HUES64 (cell line): ENCODE results near the gene CD9.
"Not testable (repeated sequence)": the region's sequence is repeated elsewhere in the genome, so short reads cannot be mapped to it uniquely, and the experiment has no call there.

Experiments
- H3K27ac ChIP-seq: 2 replicates; pipeline ENCODE4 v1.7.0; 2013; ENCODE audit warnings: low read depth, low read length, inconsistent platforms
- H3K27me3 ChIP-seq: 2 replicates; pipeline ENCODE4 v1.6.1; 2013; ENCODE audit warnings: mild to moderate bottlenecking, low read length; ENCODE audit not compliant: insufficient read depth
- H3K36me3 ChIP-seq: 2 replicates; pipeline ENCODE4 v1.6.1; 2013; ENCODE audit warnings: mild to moderate bottlenecking, low read length; ENCODE audit not compliant: insufficient read depth
- H3K4me1 ChIP-seq: 2 replicates; pipeline ENCODE4 v1.6.1; 2013; ENCODE audit warnings: mild to moderate bottlenecking, low read length, moderate library complexity; ENCODE audit not compliant: insufficient read depth
- H3K4me3 ChIP-seq: 2 replicates; pipeline ENCODE4 v1.5.1; 2013; ENCODE audit warnings: mild to moderate bottlenecking, low read length, moderate library complexity
- H3K9ac ChIP-seq: 2 replicates; pipeline ENCODE4 v1.6.1; 2013; ENCODE audit warnings: mild to moderate bottlenecking, low read depth, low read length
- H3K9me3 ChIP-seq: 2 replicates; pipeline ENCODE4 v1.6.1; 2013; ENCODE audit warnings: low read depth, low read length; ENCODE audit not compliant: insufficient read depth
- WGBS: fragments of 150-250, 120-280 bp; methylation state at CpG from one replicate; pipeline ENCODE4 v1.1.7; 2013; ENCODE audit warnings: missing lambda C conversion rate; 5-methylcytosine and 5-hydroxymethylcytosine counted together

Gene CD9

DNA sequence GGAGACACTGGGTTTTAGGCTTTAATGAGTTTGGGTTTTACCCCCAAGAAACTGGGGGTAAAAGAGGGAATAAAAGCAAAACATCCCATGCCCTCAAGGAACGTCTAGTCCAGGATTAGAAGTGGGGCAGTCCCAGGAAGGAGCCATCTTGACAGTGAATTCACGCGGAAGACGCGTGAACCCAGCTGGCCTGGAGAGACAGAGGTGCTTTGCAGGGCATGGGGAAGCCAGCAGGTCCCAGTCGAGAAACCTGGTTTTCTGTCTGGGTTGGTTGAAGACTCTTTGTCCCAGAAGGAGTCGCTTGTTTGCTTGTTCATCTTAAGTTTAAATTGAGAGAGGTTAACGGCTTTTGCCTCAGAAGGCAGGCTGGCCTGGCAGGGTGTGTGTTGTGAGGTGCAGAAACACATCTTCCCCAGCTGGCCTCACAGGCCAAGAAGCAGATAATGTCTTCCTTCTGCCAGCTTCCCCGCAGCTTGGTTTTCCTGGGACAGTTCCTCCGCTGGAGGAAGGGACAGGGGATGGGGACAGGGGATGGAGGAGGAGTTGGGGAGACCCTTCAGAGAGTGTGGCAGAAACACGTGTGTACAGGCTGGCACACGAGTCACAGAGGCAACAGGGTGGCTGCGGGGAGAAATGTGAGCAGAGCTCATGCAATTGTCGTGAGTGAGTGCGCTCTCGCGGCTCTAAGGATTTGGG, 18.5 kb upstream of the CD9 start:
- H3K4me1 ChIP-seq = peaks cover 14% of the 10 kb centered on the region; the same call in 1 of the 2 replicates
- 0 out of 2 replicates have a peak, but pooled peaks cover 6% of the 10 kb centered on the region for H3K9me3 ChIP-seq
- no peaks in the 10 kb centered on the region for H3K36me3 ChIP-seq
- H3K27ac ChIP-seq = no peak overlapping the region
- no peaks in the 10 kb centered on the region for H3K27me3 ChIP-seq
- WGBS = 86% methylated on average over 17 of the region's 17 CpGs
- no peak overlapping the region for H3K4me3 ChIP-seq
- H3K9ac ChIP-seq = no peak overlapping the region

DNA sequence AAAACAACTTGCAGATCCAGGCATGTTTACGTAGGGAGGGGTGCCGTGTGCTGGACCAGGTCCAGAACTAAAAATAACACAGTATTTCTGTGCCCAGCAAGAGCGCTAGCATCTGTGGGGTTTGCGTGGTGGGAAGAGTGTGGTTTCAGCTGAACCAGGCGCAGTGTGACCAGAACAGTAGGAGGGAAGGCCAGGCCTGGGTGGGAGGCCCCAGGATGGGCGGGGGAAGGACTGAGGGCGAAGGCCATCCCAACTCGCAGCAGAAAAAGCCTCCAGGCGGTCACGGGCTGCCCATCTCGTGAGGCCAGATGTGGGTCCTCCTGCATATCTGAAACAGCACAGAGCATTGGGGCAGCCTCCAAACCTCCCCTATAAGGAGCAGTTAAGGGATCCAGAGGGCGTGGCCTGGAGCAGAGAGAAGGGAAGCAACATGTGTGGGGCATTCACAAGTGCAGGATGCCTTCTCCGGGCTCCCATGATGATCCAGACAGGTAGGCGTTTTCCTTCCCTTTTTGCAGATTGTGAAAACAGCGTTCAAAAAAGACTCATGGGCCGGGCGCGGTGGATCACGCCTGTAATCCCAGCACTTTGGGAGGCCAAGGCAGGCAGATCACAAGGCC, 17.8 kb upstream of the CD9 start:
- Histone ChIP-seq H3K9ac (no peak overlapping the region), H3K36me3 (no peaks in the 10 kb centered on the region), H3K27me3 (no peaks in the 10 kb centered on the region), H3K4me1 (peaks cover 14% of the 10 kb centered on the region; the same call in 1 of the 2 replicates), H3K27ac (no peak overlapping the region), H3K4me3 (no peak overlapping the region), H3K9me3 (0 out of 2 replicates have a peak, but pooled peaks cover 6% of the 10 kb centered on the region)
- WGBS = 87% methylated on average over 19 of the region's 19 CpGs

DNA sequence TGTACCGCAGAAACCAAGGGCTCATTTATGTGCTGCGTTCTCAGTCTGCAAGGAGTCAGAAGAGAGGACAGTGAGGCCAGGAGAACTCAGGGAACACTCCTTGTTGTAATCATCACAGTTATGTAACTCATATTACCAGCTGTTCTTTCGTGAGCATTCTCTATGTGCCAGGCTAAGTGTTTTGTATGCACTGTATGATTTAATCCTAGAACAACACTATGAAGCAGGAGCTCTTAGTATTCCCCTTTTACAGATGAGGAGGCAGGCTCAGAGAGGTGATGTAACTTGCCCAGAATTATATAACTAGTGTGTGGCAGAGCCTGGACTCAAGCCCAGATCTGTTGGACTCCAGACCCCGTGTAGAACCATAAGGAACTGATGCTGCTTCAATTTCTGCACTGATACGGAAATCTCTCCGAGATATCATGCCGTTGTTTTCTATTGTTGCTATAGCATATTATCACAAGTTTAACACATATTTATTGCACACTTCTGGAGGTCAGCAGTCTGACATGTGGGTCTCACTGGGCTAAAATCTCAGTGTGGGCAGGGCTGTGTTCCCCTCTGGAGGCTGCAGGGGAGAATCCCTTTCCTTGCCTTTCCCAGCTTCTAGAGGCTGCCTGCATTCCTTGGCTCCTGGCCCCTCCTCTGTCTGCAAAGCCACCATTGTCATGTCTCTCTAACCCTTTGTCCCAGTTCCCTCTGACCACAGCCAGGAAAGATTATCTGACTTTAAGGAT, 16.3 kb upstream of the CD9 start:
- no peak overlapping the region for H3K27ac ChIP-seq
- H3K4me3 ChIP-seq = no peak overlapping the region
- no peak overlapping the region for H3K9ac ChIP-seq
- H3K4me1 ChIP-seq = peaks cover 14% of the 10 kb centered on the region; the same call in 1 of the 2 replicates
- H3K36me3 ChIP-seq = no peaks in the 10 kb centered on the region
- no peaks in the 10 kb centered on the region for H3K27me3 ChIP-seq
- H3K9me3 ChIP-seq = 0 out of 2 replicates have a peak, but pooled peaks cover 6% of the 10 kb centered on the region
- 97% methylated on average over 7 of the region's 7 CpGs for WGBS

DNA sequence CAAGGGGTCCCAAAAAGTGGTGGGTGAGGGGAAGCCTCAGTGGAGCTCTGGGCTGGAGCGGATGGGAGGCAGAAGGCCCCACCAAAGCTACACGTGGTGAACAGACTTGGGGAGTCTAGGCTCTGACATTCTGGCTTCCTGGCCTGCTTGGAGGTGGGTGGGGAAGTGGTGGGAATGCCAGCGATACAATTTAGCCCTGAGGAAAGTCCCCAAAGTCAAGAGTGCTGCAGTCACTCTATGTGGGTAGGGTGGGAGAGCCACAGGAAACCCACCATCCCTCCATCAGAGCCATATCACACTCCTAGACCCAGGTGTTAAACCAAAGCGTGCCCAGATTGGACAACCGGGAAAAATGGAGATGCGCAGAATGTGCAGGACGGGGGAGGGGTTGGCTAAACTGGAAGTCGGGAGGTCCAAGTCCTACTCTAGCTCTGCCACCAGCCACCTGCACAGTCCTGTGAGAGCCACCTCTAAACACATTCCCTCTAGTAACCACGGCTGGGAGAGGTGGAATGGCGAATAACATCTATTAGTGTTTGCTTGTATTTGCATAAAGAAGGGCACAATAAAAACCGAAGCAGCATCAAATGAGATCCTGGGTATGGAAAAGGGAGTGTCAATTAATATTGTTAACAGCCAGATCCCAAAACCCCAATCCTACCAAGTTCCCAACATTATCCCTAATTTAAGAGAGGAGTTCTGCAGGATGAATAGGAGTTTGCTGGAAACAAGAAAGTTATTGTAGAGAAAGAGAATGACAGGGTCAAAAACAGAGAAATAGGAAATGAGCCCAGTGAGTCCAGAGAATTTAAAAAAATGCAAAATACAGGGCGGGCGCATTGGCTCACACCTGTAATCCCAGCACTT, 14.0 kb upstream of the CD9 start:
- 93% methylated on average over 12 of the region's 13 CpGs for WGBS

DNA sequence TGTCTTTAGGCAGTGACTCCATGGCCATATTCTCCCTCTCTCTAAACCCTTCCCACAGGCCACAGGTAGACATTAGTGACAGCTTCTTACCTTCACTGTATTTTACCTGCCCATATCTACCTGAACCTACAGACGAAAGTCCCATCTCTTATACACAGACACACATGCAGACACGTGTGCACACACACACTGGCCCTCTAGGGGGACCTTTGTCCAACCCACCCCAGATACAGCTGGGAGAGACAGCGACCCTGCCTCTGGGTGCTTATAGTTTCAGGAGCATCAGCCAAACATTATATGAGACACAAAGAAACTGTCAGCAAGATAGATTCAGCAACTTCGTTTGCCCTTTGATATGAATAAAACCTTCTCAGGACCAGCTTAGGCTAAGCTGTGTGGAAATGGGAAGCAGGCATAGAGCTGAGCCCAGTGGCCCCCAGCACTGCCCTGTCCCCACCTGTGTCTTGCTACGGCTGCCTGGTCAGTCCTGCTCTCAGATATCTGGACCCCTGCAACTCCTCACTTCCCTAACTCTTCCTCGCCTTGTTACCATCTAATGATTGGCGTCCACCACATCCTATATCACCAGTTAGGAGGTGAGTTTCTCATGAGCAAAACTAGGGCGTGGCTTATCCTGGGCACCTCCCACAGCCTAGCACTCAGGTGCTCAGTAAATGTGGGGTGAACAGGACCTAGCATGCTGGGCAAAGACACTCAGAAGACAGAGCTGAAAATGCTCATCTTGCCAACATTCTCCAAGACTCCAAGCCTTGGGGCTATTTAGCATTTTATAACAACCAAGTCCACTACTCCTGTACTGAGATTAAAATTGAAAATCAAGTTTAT, 12.0 kb upstream of the CD9 start:
- no peaks in the 10 kb centered on the region for H3K27me3 ChIP-seq
- 0 out of 2 replicates have a peak, but pooled peaks cover 6% of the 10 kb centered on the region for H3K9me3 ChIP-seq
- 0 out of 2 replicates have a peak, but pooled peaks cover under 1% of the 10 kb centered on the region for H3K4me1 ChIP-seq
- no peaks in the 10 kb centered on the region for H3K36me3 ChIP-seq
- H3K27ac ChIP-seq = no peak overlapping the region
- H3K9ac ChIP-seq = no peak overlapping the region
- H3K4me3 ChIP-seq = no peak overlapping the region
- 89% methylated on average over 8 of the region's 8 CpGs for whole genome bisulfite sequencing

More for the DNA sequence above, 14.0 kb upstream of the CD9 start:
- H3K9ac ChIP-seq = no peak overlapping the region
- no peaks in the 10 kb centered on the region for H3K27me3 ChIP-seq
- H3K9me3 ChIP-seq = 0 out of 2 replicates have a peak, but pooled peaks cover 6% of the 10 kb centered on the region
- no peaks in the 10 kb centered on the region for H3K36me3 ChIP-seq
- no peak overlapping the region for H3K4me3 ChIP-seq
- no peak overlapping the region for H3K27ac ChIP-seq
- 0 out of 2 replicates have a peak, but pooled peaks cover 3% of the 10 kb centered on the region for H3K4me1 ChIP-seq

DNA sequence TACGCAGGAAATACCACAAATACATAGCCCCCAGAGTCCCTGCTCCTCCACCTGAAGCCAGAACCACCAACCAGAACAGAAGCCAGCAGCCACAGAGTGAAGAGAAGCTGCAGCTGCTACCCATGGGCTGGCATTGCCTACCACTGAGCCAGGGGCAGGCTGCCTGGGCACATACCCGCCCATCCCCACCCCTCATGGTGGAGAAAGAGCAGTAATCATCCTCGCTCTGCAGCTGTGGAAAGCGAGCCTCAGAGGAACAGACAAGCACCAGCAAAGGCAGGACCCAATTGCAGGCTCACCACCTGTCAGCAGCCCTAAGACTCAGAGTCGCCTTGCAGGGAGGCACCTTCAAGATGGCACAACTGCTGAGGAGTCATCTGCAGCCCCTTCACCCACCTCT, 11.2 kb upstream of the CD9 start:
- no peak overlapping the region for H3K9ac ChIP-seq
- no peak overlapping the region for H3K4me3 ChIP-seq
- 0 out of 2 replicates have a peak, but pooled peaks cover 4% of the 10 kb centered on the region for H3K9me3 ChIP-seq
- H3K27ac ChIP-seq = no peak overlapping the region
- H3K4me1 ChIP-seq = peaks cover 8% of the 10 kb centered on the region
- 86% methylated on average over 5 of the region's 5 CpGs for WGBS
- no peaks in the 10 kb centered on the region for H3K27me3 ChIP-seq
- H3K36me3 ChIP-seq = no peaks in the 10 kb centered on the region

DNA sequence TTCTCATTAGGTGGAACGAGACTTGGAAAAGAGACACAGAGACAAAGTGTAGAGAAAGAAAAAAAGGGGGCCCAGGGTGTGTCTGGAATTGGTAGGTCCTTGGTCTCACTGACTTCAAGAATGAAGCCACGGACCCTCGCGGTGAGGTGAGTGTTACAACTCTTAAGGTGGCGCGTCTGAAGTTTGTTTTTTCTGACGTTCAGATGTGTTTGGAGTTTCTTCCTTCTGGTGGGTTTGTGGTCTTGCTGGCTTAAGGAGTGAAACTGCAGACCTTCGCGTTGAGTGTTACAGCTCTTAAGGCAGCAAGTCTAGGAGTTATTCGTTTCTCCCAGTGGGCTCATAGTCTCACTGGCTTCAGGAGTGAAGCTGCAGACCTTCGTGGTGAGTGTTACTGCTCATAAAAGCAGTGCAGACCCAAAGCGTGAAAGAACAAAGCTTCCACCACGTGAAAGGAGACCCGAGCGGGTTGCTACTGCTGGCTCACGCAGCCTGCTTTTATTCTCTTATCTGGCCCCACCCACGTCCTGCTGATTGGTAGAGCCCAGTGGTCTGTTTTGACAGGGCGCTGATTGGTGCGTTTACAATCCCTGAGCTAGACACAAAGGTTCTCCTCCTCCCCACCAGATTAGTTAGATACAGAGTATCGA, 10.1 kb upstream of the CD9 start:
- 93% methylated on average over 20 of the region's 20 CpGs for WGBS
- not testable (repeated sequence) for H3K9me3 ChIP-seq, H3K27me3 ChIP-seq, H3K4me3 ChIP-seq, H3K36me3 ChIP-seq, H3K27ac ChIP-seq, H3K9ac ChIP-seq
- H3K4me1 ChIP-seq = peaks cover 11% of the 10 kb centered on the region

DNA sequence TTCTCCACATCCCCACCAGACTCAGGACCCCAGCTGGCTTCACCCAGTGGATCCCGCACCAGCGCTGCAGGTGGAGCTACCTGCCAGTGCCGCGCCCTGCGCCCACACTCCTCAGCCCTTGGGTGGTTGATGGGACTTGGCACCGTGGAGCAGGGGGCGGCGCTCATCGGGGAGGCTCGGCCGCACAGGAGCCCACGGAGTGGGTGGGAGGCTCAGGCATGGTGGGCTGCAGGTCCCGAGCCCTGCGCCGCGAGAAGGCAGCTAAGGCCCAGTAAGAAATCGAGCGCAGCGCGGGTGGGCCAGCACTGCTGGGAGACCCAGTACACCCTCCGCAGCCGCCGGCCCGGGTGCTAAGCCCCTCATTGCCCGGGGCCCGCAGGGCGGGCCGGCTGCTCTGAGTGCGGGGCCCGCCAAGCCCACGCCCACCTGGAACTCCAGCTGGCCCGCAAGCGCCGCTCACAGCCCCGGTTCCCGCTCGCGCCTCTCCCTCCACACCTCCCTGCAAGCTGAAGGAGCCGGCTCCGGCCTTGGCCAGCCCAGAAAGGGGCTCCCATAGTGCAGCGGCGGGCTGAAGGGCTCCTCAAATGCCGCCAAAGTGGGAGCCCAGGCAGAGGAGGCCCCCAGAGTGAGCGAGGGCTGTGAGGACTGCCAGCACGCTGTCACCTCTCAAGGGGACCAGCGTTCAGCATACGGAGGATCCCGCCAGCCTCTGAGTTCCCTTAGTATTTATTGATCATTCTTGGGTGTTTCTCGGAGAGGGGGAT, 9.3 kb upstream of the CD9 start:
- not testable (repeated sequence) for H3K36me3 ChIP-seq, H3K9ac ChIP-seq, H3K27me3 ChIP-seq, H3K4me3 ChIP-seq, H3K9me3 ChIP-seq, H3K27ac ChIP-seq
- WGBS = 93% methylated on average over 49 of the region's 49 CpGs
- peaks cover 13% of the 10 kb centered on the region for H3K4me1 ChIP-seq

DNA sequence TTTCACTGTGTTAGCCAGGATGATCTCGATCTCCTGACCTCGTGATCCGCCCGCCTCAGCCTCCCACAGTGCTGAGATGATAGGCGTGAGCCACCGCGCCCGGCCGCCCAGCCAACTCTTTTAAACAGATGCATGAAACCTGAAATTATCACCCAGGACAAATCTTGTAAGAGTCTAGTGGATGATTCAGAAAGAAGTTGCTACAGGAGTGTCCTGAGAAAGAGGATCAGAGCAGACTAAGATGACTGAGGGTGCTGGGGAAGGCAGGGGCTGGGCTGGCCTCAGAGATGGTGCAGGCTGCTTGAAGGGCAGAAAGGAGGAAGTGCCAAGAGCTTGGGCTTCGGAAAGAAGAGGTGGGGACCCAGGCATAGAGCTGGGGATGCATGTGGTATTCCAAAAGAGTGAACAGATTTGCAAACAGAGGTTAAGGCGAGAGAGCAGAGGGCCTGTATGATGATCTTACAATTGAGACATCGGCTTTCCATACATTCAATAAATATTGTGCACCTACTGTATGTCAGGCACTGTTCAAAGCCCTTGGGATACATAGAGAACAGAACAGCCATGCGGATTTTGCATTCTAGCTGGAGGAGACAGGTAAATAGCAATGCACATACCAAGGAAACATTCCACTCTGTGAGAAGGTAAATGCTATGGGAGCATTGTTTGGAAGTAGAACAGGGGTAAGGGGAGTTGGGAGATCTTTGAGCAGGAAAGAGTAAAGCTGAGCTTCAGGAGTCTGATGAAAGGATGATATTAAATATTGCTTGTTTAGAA, 7.4 kb upstream of the CD9 start:
- H3K27ac ChIP-seq = no peak overlapping the region
- H3K4me3 ChIP-seq = no peak overlapping the region
- no peaks in the 10 kb centered on the region for H3K27me3 ChIP-seq
- H3K9me3 ChIP-seq = no peaks in the 10 kb centered on the region
- H3K9ac ChIP-seq = no peak overlapping the region
- H3K4me1 ChIP-seq = peaks cover 22% of the 10 kb centered on the region
- 96% methylated on average over 13 of the region's 13 CpGs for WGBS
- no peaks in the 10 kb centered on the region for H3K36me3 ChIP-seq
